Lung (tissue), 12 donors: ENCODE measurements around the gene NUP210. TPM values are rescaled to one million over a fixed set of nuclear protein-coding genes. Genes with fewer than 3 reads are reported as not detected.

Source experiments
- ATAC-seq: fragments of 200-7000 bp; cut with Tn5 transposase; one replicate; pipeline ENCODE4 v1.9.1; 2020; ENCODE audit warnings: moderate number of reproducible peaks; ENCODE audit not compliant: insufficient read depth, low FRiP score
- DNase-seq, 3 donors: peaks; one replicate each; pipeline ENCODE4 v3.0.0-alpha.2; 2013 to 2017
- H3K27ac ChIP-seq, 2 donors: one replicate each; pipeline ENCODE4 v1.5.1; 2013; ENCODE audit warnings: mild to moderate bottlenecking in 2 of 2, moderate library complexity in 2 of 2, control low read depth in 1 of 2, inconsistent platforms in 1 of 2, low read depth in 1 of 2, low read length in 1 of 2
- H3K27me3 ChIP-seq, 3 donors: one replicate each; pipeline ENCODE4 v1.5.1; 2013; ENCODE audit warnings: low read length in 2 of 3; ENCODE audit not compliant: control insufficient read depth in 3 of 3, insufficient read depth in 3 of 3
- H3K36me3 ChIP-seq, 4 donors: one replicate each; pipeline ENCODE4 v1.5.1; 2013; ENCODE audit warnings: low read length in 4 of 4, mild to moderate bottlenecking in 1 of 4, moderate library complexity in 1 of 4; ENCODE audit not compliant: control insufficient read depth in 4 of 4, insufficient read depth in 4 of 4
- H3K4me1 ChIP-seq, 5 donors: one replicate each; pipeline ENCODE4 v1.5.1; 2013; ENCODE audit warnings: low read length in 5 of 5, mild to moderate bottlenecking in 2 of 5, moderate library complexity in 1 of 5; ENCODE audit not compliant: control insufficient read depth in 5 of 5, insufficient read depth in 5 of 5
- H3K4me3 ChIP-seq: one replicate; pipeline ENCODE4 v1.5.1; 2013; ENCODE audit warnings: mild to moderate bottlenecking, control low read depth, moderate library complexity
- H3K9ac ChIP-seq, 2 donors: one replicate each; pipeline ENCODE4 v1.5.1; 2013; ENCODE audit warnings: low read length in 2 of 2, control low read depth in 1 of 2; ENCODE audit not compliant: insufficient read depth in 1 of 2
- H3K9me3 ChIP-seq, 4 donors: one replicate each; pipeline ENCODE4 v1.5.1; 2013; ENCODE audit warnings: low read length in 3 of 4, mild to moderate bottlenecking in 1 of 4, moderate library complexity in 1 of 4; ENCODE audit not compliant: control insufficient read depth in 4 of 4, insufficient read depth in 3 of 4
- WGBS, 2 donors: extraction: QIAGEN DNeasy Blood & Tissue Kit; methylation state at CpG; one replicate each; pipeline ENCODE4 v1.1.7; 2013; 5-methylcytosine and 5-hydroxymethylcytosine counted together
- polyA plus RNA-seq, 2 donors: library from polyadenylated mRNA; stranded (reverse); fragments of 200-250 nt; gene quantifications; one replicate each; pipeline ENCODE4 v1.2.1, GENCODE V29; 2013
- total RNA-seq, 2 donors: library from RNA; depleted of rRNA in 1 of 2; stranded (reverse); fragments of >200 nt in 1 of 2; gene quantifications; one replicate each; pipeline ENCODE4 v1.2.1, GENCODE V29; 2014 to 2021
- TF ChIP-seq, protein P1 (sequence below): IDR thresholded peaks from 2 replicates; pipeline ENCODE4 v1.5.1; 2012; ENCODE audit warnings: mild to moderate bottlenecking; ENCODE audit errors: control extremely low read depth, extremely low read depth
- donor health status: control.
- donor health status: control.
- donor health status: Bipolar disorder and iron deficiency.
- donor health status: healthy.
- donor health status: DM: yes; HTN: yes; CAD: no.

NUP210 gene
- total and polyA plus RNA-seq, 4 donors: 5.4 to 20.4 (median 10.5) TPM

DNA sequence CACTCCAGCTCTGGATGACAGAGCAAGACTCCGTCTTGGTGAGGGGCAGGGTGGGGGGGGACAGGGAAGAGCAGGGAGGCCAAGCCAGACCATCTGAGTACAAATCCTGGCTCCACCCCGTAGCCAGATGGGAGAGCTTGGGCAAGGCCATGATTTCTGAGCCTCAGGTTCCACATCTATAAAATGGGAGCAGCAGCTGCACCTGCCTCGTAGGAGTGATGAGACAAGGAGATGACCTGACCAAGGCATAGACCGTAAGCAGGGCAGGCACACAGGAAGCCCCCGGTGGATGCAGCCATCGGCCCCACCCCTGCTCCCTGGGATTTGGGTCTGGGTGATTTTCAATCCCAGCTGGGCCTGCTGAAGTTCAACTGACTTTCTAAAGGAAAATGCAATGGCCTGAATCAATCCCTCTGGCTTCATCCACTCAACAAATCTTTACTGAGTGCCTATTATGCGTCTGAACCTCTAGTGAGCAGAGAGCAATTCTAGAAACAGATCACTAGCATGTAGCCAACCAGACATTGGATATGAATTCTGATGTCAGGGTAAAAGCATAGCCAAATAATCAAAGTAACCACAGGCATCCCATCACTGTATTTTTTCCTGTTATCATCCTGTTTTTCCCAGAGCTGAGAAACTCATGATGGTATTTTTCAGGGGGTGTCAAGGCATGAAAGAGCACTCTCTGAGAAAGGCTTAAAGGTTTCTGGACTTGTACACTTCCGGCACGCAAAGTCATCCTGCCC is 141.2 kb downstream of the NUP210 start:
- Histone ChIP-seq H3K9me3 (peaks cover 0 to 3% (median 2%) of the 10 kb centered on the region in 4 donors), H3K4me3 (no peak overlapping the region), H3K27me3 (peaks cover 0 to 29% (median 14%) of the 10 kb centered on the region in 3 donors), H3K4me1 (peaks cover 0 to 21% (median 7%) of the 10 kb centered on the region in 5 donors), H3K27ac (no peak overlapping the region), H3K36me3 (no peaks in the 10 kb centered on the region), H3K9ac (no peak overlapping the region)
- TF ChIP-seq, protein P1, sequence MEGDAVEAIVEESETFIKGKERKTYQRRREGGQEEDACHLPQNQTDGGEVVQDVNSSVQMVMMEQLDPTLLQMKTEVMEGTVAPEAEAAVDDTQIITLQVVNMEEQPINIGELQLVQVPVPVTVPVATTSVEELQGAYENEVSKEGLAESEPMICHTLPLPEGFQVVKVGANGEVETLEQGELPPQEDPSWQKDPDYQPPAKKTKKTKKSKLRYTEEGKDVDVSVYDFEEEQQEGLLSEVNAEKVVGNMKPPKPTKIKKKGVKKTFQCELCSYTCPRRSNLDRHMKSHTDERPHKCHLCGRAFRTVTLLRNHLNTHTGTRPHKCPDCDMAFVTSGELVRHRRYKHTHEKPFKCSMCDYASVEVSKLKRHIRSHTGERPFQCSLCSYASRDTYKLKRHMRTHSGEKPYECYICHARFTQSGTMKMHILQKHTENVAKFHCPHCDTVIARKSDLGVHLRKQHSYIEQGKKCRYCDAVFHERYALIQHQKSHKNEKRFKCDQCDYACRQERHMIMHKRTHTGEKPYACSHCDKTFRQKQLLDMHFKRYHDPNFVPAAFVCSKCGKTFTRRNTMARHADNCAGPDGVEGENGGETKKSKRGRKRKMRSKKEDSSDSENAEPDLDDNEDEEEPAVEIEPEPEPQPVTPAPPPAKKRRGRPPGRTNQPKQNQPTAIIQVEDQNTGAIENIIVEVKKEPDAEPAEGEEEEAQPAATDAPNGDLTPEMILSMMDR: no peak
- 89 to 90% methylated on average over 9 of the region's 9 CpGs for WGBS, 2 donors
- DNase-seq (no peak), ATAC-seq (no peak)

DNA sequence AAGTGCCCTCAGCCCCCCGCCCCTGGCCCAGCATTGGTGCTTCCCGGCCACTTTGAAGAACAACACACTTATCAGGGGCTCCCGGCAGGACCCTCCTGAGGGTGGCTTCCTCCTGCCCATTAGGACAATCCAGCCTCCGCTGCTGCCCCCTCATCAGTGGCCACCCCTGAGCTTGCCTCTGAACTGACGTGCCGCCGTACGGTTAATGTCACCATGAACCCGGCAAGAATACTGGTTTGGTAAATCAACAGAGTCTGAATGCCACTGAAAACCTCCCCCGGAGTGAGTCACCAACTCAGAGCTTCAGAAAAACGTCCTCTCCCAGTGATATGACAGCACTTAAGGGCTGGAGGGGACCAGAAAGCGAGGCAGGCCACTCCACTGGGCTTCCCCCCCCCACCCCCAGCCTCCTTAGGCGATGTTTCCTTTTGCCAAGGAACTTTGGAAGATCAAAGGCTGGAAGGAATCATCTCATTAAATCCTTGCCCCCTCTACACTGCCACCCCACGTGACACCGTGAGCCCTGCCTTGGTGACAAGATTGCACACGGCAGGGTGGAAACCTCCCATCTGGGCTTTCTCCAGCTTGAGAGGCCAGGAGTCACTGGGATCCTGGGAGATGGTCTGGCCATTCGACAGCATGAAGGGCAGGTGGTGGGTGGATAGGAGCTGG is 142.1 kb downstream of the NUP210 start:
- ATAC-seq (no peak), DNase-seq (peak in 1 of 3 donors; percentile 11)
- TF ChIP-seq, protein P1: no peak
- Histone ChIP-seq H3K9ac (no peak overlapping the region), H3K4me3 (no peak overlapping the region), H3K27ac (peak overlapping the region in 1 of 2 donors; percentile 26), H3K9me3 (no peaks in the 10 kb centered on the region), H3K4me1 (peaks cover 0 to 21% (median 7%) of the 10 kb centered on the region in 5 donors), H3K27me3 (peaks cover 0 to 21% (median 6%) of the 10 kb centered on the region in 3 donors), H3K36me3 (no peaks in the 10 kb centered on the region)
- 47 to 70% methylated on average over 17 of the region's 17 CpGs for WGBS, 2 donors

DNA sequence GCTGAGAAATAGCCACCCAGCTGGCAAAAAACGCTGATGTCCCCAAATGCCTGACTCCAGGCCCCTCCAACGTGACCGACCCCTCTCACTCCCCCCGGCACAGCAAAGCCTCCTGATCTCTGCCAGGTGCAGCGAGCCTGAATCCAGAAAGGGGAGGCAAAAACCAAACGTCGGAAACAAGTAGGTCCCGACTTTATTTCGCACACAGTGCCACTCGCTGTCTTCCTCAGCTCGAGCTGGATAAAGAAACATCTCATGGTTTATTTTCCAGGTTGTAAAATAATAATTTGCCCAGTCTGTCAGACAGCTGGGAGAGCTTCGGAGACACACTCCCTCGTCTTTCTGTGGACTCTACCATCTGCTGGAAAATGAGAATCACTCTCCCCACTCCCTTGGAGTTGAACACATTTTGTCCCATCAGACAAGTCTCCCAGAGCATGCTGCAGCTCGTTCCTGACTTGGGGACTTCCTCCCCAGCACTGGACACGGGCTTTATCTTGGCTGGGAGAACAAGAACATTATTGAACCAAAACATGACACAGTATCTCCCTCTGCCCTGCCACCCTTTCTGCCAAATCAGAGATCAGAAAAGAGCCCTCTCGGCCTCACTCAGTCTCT is 142.8 kb downstream of the NUP210 start:
- ATAC-seq: no peak
- Histone ChIP-seq H3K9ac (no peak overlapping the region), H3K36me3 (no peaks in the 10 kb centered on the region), H3K27ac (peak overlapping the region in 1 of 2 donors; percentile 26), H3K4me3 (no peak overlapping the region), H3K9me3 (no peaks in the 10 kb centered on the region), H3K27me3 (peaks cover 0 to 23% (median 6%) of the 10 kb centered on the region in 3 donors), H3K4me1 (peaks cover 0 to 21% (median 7%) of the 10 kb centered on the region in 5 donors)
- WGBS, 2 donors: 56 to 71% methylated on average over 16 of the region's 16 CpGs
- peak; percentile 33 to 74 (median 63) for DNase-seq
- TF ChIP-seq, protein P1: no peak
